Omental fat pad (tissue), 4 donors: Measurements from ENCODE around the gene MAGI2. TPM values are rescaled to one million over a fixed set of nuclear protein-coding genes. Genes with fewer than 3 reads are reported as not detected.

ENCODE experiments used
- ATAC-seq: fragments of 150-250 bp; one replicate; pipeline ENCODE4 v1.9.1; 2016; ENCODE audit warnings: mild to moderate bottlenecking, moderate library complexity; ENCODE audit not compliant: low FRiP score
- DNase-seq: peaks from one replicate; pipeline ENCODE4 v3.0.0-alpha.2; 2019; ENCODE audit warnings: low spot score
- total RNA-seq, 4 donors: library from RNA; depleted of rRNA; stranded (reverse); fragments of >200 nt; gene quantifications; one replicate each; pipeline ENCODE4 v1.1.0, GENCODE V29; 2016
- TF ChIP-seq, protein P1 (sequence below), 3 donors: fragments of 450-650 bp; IDR thresholded peaks; one replicate each; pipeline ENCODE4 v1.5.1; 2016 to 2017; ENCODE audit warnings: antibody characterized with exemption in 3 of 3, mild to moderate bottlenecking in 3 of 3, moderate library complexity in 2 of 3

The MAGI2 gene
- total RNA-seq, 4 donors from 2014 or later, result 9.3 to 20.6 (median 13.2) TPM

DNA sequence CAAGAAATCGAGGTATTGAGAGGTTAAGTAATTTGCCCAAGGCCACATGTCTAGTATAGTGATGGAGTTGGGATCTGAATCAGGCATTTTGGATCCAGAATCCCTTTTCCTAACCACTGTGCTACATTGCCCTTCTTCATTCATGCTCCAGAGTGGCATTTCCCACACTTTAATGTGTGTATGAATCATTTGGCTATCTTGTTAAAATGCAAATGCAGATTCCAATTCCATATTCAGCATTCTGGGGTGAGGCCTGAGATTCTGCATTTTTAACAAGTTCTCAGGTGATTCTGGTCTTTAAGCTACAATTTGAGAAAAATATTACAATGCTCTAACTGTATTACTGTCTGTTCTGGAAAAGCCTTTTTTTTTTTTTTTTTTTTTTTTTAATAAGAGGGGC lies 1023.6 kb downstream of the MAGI2 start:
- TF ChIP-seq, protein P1, sequence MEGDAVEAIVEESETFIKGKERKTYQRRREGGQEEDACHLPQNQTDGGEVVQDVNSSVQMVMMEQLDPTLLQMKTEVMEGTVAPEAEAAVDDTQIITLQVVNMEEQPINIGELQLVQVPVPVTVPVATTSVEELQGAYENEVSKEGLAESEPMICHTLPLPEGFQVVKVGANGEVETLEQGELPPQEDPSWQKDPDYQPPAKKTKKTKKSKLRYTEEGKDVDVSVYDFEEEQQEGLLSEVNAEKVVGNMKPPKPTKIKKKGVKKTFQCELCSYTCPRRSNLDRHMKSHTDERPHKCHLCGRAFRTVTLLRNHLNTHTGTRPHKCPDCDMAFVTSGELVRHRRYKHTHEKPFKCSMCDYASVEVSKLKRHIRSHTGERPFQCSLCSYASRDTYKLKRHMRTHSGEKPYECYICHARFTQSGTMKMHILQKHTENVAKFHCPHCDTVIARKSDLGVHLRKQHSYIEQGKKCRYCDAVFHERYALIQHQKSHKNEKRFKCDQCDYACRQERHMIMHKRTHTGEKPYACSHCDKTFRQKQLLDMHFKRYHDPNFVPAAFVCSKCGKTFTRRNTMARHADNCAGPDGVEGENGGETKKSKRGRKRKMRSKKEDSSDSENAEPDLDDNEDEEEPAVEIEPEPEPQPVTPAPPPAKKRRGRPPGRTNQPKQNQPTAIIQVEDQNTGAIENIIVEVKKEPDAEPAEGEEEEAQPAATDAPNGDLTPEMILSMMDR (IDR thresholded peaks at IDR 0.05), result no peak
- no peak for DNase-seq
- no peak for ATAC-seq

DNA sequence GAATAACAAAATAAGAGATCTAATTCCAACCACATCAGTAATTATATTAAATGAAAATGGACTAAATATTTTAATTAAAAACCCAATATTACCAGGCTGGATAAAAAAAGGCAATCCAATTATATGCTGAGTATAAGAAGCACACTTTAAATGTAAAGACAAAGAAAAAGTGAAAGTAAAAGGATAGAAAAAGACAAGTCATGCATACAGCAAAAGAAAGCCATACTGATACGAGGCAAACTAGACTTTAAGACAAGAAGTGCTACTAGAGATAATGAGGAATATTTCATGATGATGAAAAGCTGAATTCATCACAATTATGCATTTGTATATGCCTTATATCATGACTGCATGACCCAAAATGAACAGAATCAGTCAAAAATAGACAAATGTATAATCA lies 1026.3 kb downstream of the MAGI2 start:
- DNase-seq (no peak), ATAC-seq (no peak)
- TF ChIP-seq, protein P1 (IDR thresholded peaks at IDR 0.05), result no peak

DNA sequence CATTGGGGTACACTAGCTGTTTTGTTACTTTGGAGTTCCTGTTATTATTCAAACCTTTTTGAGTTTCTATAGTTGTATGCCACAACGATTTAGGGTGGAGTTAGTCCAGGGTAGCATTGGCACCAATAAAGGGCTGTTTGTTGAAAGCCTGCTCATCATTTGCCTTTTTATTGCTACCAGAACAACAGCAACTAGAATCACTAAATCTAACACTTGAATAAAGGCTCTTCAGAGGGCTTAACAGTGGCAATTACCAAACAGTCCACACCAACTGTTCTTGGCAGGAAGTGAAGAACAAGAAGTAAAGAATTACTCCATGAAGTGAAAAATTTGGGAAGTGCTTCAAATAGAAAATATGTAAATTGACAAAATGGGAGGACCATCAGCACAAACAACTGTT lies 1033.5 kb downstream of the MAGI2 start:
- no peak for DNase-seq
- ATAC-seq, result no peak
- TF ChIP-seq, protein P1 (IDR thresholded peaks at IDR 0.05), result no peak

DNA sequence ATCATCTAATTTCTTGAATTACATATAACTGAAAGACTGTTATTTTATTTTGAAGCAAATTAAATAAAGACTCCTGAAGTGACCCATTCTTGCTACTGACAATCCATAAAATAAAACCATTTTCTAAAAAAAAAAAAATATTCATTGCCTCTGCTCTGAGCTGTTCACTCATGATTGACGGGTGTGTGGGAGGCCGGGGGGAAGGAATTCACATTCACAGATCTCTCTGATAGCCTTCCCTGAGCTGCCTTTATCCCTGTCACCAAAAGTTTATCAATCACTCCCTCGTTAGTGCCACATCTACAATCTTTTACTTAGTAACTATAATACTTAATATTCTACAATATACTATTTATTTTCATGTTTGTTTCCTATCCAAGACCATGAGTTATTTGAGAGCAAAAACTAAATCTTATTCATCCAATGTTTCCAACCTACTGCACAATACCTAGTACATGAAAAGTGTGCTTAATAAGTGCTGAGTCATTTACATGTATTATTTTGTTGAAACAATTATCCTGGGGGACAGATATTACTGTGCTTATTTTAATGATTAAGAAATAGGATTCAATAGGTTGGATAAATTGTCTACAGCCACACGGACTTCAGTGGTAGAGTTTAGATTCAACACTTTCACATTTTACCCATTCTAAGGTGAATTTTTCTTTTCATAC lies 1036.2 kb downstream of the MAGI2 start:
- no peak for ATAC-seq
- TF ChIP-seq, protein P1 (IDR thresholded peaks at IDR 0.05), result no peak
- DNase-seq, result no peak

DNA sequence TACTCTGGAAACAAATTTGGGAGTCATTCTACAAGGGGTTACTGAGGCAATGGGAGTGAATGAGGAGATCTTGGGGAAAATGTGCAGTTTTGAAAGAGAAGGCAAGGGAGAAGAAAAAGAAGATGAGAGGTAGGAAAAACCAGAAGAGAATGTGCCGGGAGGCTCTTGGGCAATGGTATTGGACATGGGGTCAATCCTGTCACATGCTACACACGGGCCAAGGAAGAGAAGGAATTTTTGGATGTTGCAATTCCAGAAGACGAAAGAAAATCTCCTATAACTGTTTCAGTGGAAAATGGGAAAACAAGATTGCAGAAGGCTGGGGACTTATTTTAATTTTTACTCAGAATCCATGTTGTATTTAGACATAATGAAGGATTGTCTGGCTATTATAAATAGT lies 1039.9 kb downstream of the MAGI2 start:
- TF ChIP-seq, protein P1 (IDR thresholded peaks at IDR 0.05), result no peak
- ATAC-seq (no peak), DNase-seq (no peak)

DNA sequence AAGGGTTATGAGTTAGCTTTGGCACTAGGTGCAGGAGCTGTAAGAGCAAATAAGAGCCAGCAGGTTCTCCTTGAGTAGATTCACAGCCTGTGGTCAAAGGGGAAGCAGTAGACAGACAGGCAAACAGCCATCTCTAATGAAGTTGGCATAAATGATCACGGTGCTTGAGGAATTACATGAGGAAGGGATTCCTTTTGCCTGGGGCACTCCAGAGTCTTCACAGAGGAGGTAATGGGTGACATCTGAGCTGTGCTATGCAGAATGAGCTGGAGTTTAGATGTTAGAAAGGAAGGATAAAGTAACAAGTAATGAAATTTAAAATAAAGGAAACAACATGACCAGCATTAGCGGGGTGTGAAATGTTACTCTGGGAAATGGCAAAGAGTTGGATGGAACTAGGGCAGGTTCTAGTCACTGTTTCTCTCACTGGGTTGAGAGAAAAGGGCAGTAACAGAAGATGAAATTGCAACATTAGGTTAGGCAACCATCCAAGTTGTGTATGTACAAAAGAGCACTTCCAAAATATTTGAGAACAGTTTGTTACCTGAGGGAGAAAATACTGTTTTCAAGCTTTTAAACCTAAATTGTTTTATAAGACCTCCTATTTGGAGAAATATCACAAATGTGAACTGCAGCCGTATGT lies 1041.1 kb downstream of the MAGI2 start:
- TF ChIP-seq, protein P1 (IDR thresholded peaks at IDR 0.05), result no peak
- no peak for ATAC-seq
- no peak for DNase-seq

DNA sequence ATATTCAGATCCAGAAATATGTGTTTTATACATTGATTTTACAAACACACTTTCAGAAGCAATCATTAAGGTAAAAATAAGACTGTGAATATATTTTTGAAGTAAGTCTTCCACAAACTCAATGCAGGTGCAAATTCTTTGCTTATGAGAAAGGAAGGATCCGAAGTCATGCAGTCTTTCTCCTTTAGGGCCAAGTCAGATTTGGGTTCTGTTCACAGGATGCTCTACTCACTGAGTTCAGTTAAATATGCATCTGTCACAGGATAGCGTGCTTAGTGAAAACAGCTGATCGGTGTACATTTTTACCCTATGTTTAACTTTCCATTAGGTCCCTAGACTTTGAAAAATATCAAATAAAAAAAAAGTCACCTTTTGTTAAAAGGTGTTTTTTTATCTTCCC lies 1046.4 kb downstream of the MAGI2 start:
- DNase-seq (no peak), ATAC-seq (no peak)
- TF ChIP-seq, protein P1 (IDR thresholded peaks at IDR 0.05), result no peak
